Dendritic cell treated with granulocyte-macrophage colony-stimulating factor and Interleukin-4, amounts not matched to agents 40 ng/mL and 50 ng/mL, for 4 days (primary cell): ENCODE measurements around the gene RHOB.

Source experiments
- H3K27ac Mint-ChIP-seq: one replicate; pipeline ENCODE4 v1.8.0; 2022; ENCODE audit warnings: mild to moderate bottlenecking, mixed read lengths
- H3K27me3 Mint-ChIP-seq: one replicate; pipeline ENCODE4 v1.8.0; 2022; ENCODE audit warnings: mild to moderate bottlenecking, mixed read lengths
- H3K36me3 Mint-ChIP-seq: one replicate; pipeline ENCODE4 v1.8.0; 2022; ENCODE audit warnings: low read depth, mixed read lengths
- H3K4me1 Mint-ChIP-seq: one replicate; pipeline ENCODE4 v1.8.0; 2022; ENCODE audit warnings: low read depth, mixed read lengths
- H3K4me3 Mint-ChIP-seq: one replicate; pipeline ENCODE4 v1.8.0; 2022; ENCODE audit warnings: mild to moderate bottlenecking, moderate library complexity, mixed read lengths
- H3K9me3 Mint-ChIP-seq: one replicate; pipeline ENCODE4 v1.8.0; 2022; ENCODE audit warnings: mixed read lengths
- intact Hi-C: fragments of 100-400 bp; cut with micrococcal nuclease; formaldehyde crosslinking; loops from one replicate; pipeline ENCODE4 v1.15.0; 2022

The RHOB gene

GRCh38 chr2:20446917-20447436 lies at the start of gene RHOB:
Gene RHOB (plus strand): TSS chr2:20447074. CDS start chr2:20447466, 392 bp downstream.
- Mint-ChIP-seq H3K4me3 (peak within 1 kb of the TSS; percentile 90), H3K36me3 (peaks cover 29% of the 10 kb centered on the region), H3K9me3 (no peaks in the 10 kb centered on the region), H3K27me3 (peaks cover 10% of the 10 kb centered on the region), H3K4me1 (peaks cover 39% of the 10 kb centered on the region), H3K27ac (peak within 1 kb of the TSS; percentile 88)
- intact Hi-C loops, result loop anchor here (2.0 kb wide), 3 partner anchors 22 to 204 kb away; partner anchors contain the start of genes HS1BP3 and PUM2

DNA sequence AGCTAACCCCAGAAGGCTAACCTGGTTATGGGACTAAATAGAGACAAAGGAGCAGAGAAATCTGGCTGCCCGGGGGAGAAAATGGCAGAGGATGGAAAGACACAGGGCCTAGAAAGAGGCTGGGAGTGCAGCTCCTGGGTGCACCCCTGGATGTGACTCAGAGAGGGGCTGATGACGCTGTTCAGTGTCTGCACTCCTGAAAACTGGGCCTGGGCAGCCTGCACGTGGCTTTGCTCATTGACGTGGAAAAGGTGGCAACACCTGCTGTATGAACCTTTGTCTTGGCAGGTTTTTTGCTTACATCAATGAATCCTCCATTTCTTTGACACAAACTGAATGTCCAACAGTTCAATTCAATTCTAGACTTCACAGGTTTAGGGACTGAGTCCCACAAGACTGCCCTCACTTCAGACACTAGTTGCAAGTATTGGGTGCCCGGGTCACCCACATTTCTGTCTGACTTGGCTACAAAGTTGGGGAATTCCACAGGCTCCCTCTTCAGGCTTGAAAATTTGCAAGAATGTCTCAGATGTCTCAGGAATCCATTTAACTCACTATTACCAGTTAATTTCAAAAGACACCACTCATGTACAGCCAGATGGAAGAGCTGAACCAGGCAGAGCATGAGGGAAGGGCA lies 48.9 kb upstream of the RHOB start:
- intact Hi-C loops, result loop anchor here (2.0 to 10.0 kb wide), 2 partner anchors 239 to 547 kb away; no protein-coding TSS in a partner anchor

DNA sequence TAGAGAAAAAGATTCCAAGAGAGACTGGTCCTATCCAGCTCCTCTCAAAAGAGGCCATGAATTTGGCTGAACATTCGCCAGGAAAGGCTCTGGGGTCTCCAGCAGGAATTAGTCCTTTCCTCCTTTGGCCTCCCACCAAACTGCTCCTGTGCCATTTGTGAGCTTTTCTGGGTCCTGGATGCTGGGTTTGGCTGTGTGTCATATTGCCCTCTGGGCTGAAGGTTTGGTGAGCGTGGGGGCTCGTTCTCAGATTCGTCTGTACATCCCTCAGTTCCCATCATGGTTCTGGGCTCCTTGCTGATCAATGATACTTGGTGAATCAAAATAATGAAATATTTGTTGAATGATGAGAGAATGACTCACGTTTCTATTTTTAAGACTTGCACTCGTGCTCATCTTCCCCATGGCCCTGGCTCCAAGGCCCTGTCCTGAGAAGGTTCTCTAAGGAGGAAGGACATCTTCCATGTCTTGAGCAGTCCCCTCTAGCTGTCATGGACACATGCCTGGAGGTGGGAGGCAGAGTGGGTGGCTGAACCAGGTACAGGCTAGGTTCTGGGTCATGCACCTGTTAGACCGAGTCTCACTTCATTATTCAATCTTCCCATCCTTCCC lies 47.8 kb upstream of the RHOB start:
- H3K9me3 Mint-ChIP-seq, result no peaks in the 10 kb centered on the region
- H3K27ac Mint-ChIP-seq, result no peak overlapping the region
- no peaks in the 10 kb centered on the region for H3K36me3 Mint-ChIP-seq
- no peaks in the 10 kb centered on the region for H3K4me1 Mint-ChIP-seq
- no peak overlapping the region for H3K4me3 Mint-ChIP-seq
- H3K27me3 Mint-ChIP-seq, result peaks cover 6% of the 10 kb centered on the region
- intact Hi-C loops, result loop anchor here (10.0 kb wide), 1 partner anchor 546 kb away; no protein-coding TSS in a partner anchor

More for the DNA sequence above, 48.9 kb upstream of the RHOB start:
- no peaks in the 10 kb centered on the region for H3K36me3 Mint-ChIP-seq
- H3K9me3 Mint-ChIP-seq, result no peaks in the 10 kb centered on the region
- H3K4me3 Mint-ChIP-seq, result no peak overlapping the region
- no peaks in the 10 kb centered on the region for H3K4me1 Mint-ChIP-seq
- H3K27ac Mint-ChIP-seq, result no peak overlapping the region
- peaks cover 6% of the 10 kb centered on the region for H3K27me3 Mint-ChIP-seq

GRCh38 chr2:20400306-20400705 lies 46.6 kb upstream of the RHOB start:
- intact Hi-C loops, result no loop called here
- Mint-ChIP-seq H3K27me3 (peaks cover 6% of the 10 kb centered on the region), H3K9me3 (no peaks in the 10 kb centered on the region), H3K36me3 (no peaks in the 10 kb centered on the region), H3K27ac (no peak overlapping the region), H3K4me3 (no peak overlapping the region), H3K4me1 (no peaks in the 10 kb centered on the region)

GRCh38 chr2:20400787-20401488 lies 45.9 kb upstream of the RHOB start:
- H3K27ac Mint-ChIP-seq, result no peak overlapping the region
- no peaks in the 10 kb centered on the region for H3K4me1 Mint-ChIP-seq
- H3K36me3 Mint-ChIP-seq, result no peaks in the 10 kb centered on the region
- H3K27me3 Mint-ChIP-seq, result peaks cover 6% of the 10 kb centered on the region
- H3K4me3 Mint-ChIP-seq, result no peak overlapping the region
- intact Hi-C loops, result no loop called here
- no peaks in the 10 kb centered on the region for H3K9me3 Mint-ChIP-seq

- Mint-ChIP-seq H3K4me3 (no peak overlapping the region), H3K27ac (no peak overlapping the region), H3K27me3 (peaks cover 6% of the 10 kb centered on the region), H3K36me3 (no peaks in the 10 kb centered on the region), H3K4me1 (no peaks in the 10 kb centered on the region), H3K9me3 (no peaks in the 10 kb centered on the region)
- intact Hi-C loops, result no loop called here
These were observed 45.4 kb upstream of the RHOB start for GRCh38 chr2:20401489-20401835.

- H3K9me3 Mint-ChIP-seq, result peaks cover 21% of the 10 kb centered on the region
- no peak overlapping the region for H3K4me3 Mint-ChIP-seq
- H3K4me1 Mint-ChIP-seq, result no peaks in the 10 kb centered on the region
- no peaks in the 10 kb centered on the region for H3K36me3 Mint-ChIP-seq
- peaks cover 3% of the 10 kb centered on the region for H3K27me3 Mint-ChIP-seq
- intact Hi-C loops, result no loop called here
- no peak overlapping the region for H3K27ac Mint-ChIP-seq
These were observed 43.0 kb upstream of the RHOB start for GRCh38 chr2:20403774-20404312.

- peaks cover 4% of the 10 kb centered on the region for H3K36me3 Mint-ChIP-seq
- intact Hi-C loops, result no loop called here
- H3K9me3 Mint-ChIP-seq, result peaks cover 32% of the 10 kb centered on the region
- no peak overlapping the region for H3K27ac Mint-ChIP-seq
- peaks cover 5% of the 10 kb centered on the region for H3K27me3 Mint-ChIP-seq
- H3K4me1 Mint-ChIP-seq, result no peaks in the 10 kb centered on the region
- H3K4me3 Mint-ChIP-seq, result no peak overlapping the region
These were observed 41.9 kb upstream of the RHOB start for GRCh38 chr2:20404950-20405349.

DNA sequence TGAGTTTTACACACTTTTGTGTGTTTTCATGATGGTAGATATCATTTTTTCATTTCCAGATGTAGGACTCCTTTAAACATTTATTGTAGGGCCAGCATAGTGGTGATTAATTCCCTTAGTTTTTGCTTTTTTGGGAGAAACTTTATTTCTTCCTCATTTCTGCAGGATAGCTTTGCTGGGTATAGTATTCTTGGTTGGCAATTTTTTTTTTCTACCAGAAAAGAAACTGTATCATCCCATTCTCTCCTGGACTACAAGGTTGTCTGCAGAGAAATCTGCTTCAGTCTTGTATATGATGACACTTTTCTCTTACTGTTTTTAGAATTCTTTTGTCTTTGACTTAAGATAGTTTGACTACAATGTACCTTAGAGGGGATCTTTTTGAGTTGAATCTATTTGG lies 37.8 kb upstream of the RHOB start:
- H3K4me3 Mint-ChIP-seq, result no peak overlapping the region
- intact Hi-C loops, result no loop called here
- peaks cover 13% of the 10 kb centered on the region for H3K4me1 Mint-ChIP-seq
- peaks cover 2% of the 10 kb centered on the region for H3K27me3 Mint-ChIP-seq
- H3K27ac Mint-ChIP-seq, result no peak overlapping the region
- peaks cover 7% of the 10 kb centered on the region for H3K36me3 Mint-ChIP-seq
- H3K9me3 Mint-ChIP-seq, result peaks cover 36% of the 10 kb centered on the region

- H3K27me3 Mint-ChIP-seq, result peaks cover 2% of the 10 kb centered on the region
- H3K36me3 Mint-ChIP-seq, result peaks cover 7% of the 10 kb centered on the region
- peaks cover 36% of the 10 kb centered on the region for H3K9me3 Mint-ChIP-seq
These were observed 36.2 kb upstream of the RHOB start for GRCh38 chr2:20410556-20411277.

DNA sequence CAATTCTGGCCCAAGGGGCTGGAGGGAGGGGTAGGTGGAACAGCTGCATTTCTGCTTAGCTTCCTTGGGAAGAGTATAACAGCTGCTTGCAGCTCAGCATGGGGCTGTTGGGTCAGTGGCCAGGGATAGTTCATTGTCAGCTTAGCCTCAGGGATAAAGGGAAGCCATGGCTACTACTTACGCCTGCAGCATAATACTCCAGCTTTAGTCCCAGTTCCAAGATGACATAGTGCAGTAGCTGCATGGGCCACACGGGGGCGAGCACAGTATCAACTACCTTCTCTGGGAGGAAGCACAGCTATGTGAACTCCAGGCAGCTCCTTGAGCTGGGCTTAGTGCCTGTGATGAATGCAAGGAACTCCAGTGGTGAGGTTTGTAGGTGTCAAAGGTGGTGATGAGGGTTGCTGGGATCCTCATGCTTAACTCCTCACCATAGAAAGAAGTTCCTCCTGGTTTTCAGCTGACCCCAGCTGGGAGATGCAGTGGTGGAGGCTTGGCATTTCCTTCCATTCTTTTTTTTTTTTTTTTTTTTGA lies 35.4 kb upstream of the RHOB start:
- Mint-ChIP-seq H3K4me1 (peaks cover 30% of the 10 kb centered on the region), H3K9me3 (peaks cover 36% of the 10 kb centered on the region), H3K4me3 (no peak overlapping the region), H3K36me3 (peaks cover 7% of the 10 kb centered on the region), H3K27ac (peak overlapping the region; percentile 57), H3K27me3 (peaks cover 2% of the 10 kb centered on the region)
- intact Hi-C loops, result loop anchor here (2.0 kb wide), 1 partner anchor 27 kb away; no protein-coding TSS in a partner anchor

More at GRCh38 chr2:20410556-20411277, 36.2 kb upstream of the RHOB start:
- Mint-ChIP-seq H3K4me3 (no peak overlapping the region), H3K27ac (peak overlapping the region; percentile 57), H3K4me1 (peaks cover 23% of the 10 kb centered on the region)
- intact Hi-C loops, result loop anchor here (2.0 kb wide), 1 partner anchor 28 kb away; no protein-coding TSS in a partner anchor

DNA sequence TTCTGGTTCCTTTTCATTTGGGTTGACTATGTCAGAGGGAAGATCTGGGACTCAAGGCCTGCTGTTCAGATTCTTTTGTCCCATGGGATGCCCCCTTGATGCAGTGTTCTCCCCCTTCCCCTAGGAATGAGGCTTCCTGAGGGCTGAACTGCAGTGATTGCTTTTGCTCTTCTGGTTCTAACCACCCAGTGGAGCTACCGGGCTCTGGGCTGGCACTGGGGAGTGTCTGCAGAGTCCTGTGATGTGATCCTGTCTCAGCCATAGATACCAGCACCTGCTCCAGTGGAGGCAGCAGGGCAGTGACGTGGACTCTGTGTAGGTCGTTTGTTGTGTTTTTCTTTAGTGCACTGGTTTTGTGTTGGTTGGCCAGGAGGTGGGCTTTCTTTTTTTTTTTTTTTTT lies 32.1 kb upstream of the RHOB start:
- Mint-ChIP-seq H3K36me3 (peaks cover 4% of the 10 kb centered on the region), H3K4me1 (peaks cover 55% of the 10 kb centered on the region), H3K27ac (peak overlapping the region; percentile 36), H3K4me3 (no peak overlapping the region), H3K9me3 (peaks cover 5% of the 10 kb centered on the region), H3K27me3 (no peaks in the 10 kb centered on the region)
- intact Hi-C loops, result no loop called here

DNA sequence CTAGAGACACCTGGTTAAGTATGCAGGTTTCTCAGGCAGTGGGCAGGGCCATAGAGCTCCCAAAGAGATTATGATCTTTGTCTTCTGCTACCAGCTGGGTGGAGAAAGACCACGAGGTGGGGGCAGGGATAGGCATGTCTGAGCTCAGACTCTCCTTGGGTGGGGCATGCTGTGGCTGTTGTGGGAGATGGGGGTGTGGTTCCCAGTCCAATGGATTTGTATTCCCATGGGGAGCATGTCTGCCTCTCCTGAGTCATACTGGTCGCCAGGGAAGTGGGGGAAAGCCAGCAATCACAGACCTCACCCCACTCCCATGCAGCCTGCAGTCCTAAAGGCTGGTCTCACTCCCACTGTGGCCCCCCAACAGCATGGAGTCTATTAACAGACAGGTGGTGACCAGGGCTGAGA lies 31.4 kb upstream of the RHOB start:
- Mint-ChIP-seq H3K9me3 (no peaks in the 10 kb centered on the region), H3K4me3 (no peak overlapping the region), H3K27me3 (no peaks in the 10 kb centered on the region), H3K27ac (no peak overlapping the region), H3K4me1 (peaks cover 59% of the 10 kb centered on the region), H3K36me3 (no peaks in the 10 kb centered on the region)
- intact Hi-C loops, result no loop called here
